Heart left ventricle (tissue), 16 donors: ENCODE data around the gene ADD2. TPM values are rescaled to one million over a fixed set of nuclear protein-coding genes. Genes with fewer than 3 reads are reported as not detected.

ENCODE experiments used
- ATAC-seq, 4 donors: fragments of 200-7000 bp; cut with Tn5 transposase; one replicate each; pipeline ENCODE4 v1.9.1; 2020 to 2022; ENCODE audit warnings: moderate library complexity in 4 of 4, mild to moderate bottlenecking in 3 of 4, moderate number of reproducible peaks in 1 of 4
- DNase-seq, 5 donors: peaks; one replicate each; pipeline ENCODE4 v3.0.0-alpha.2; 2020
- H3K27ac ChIP-seq, 12 donors: fragments of 200-600 bp; sonication (generic) in 4 of 12; one replicate each; pipeline versions ENCODE4 v1.5.0 to v1.8.0; 2016 to 2022; ENCODE audit warnings: mild to moderate bottlenecking in 2 of 12
- H3K27me3 ChIP-seq, 9 donors: fragments of 200-600 bp; sonication (generic) in 2 of 9; one replicate each; pipeline versions ENCODE4 v1.5.1 to v1.8.0; 2016 to 2022; ENCODE audit warnings: mild to moderate bottlenecking in 3 of 9
- H3K36me3 ChIP-seq, 9 donors: fragments of 200-600 bp; sonication (generic) in 2 of 9; one replicate each; pipeline versions ENCODE4 v1.5.0 to v1.8.0; 2018 to 2022; ENCODE audit warnings: mild to moderate bottlenecking in 2 of 9
- H3K4me1 ChIP-seq, 12 donors: fragments of 200-600 bp; sonication (generic) in 4 of 12; one replicate each; pipeline versions ENCODE4 v1.5.0 to v1.8.0; 2016 to 2022; ENCODE audit warnings: mild to moderate bottlenecking in 3 of 12
- H3K4me3 ChIP-seq, 12 donors: fragments of 200-600 bp; sonication (generic) in 4 of 12; one replicate each; pipeline versions ENCODE4 v1.5.0 to v1.8.0; 2017 to 2022; ENCODE audit warnings: mild to moderate bottlenecking in 9 of 12, moderate library complexity in 4 of 12
- H3K9me3 ChIP-seq, 12 donors: fragments of 200-600 bp; sonication (generic) in 4 of 12; one replicate each; pipeline versions ENCODE4 v1.5.0 to v1.8.0; 2016 to 2022; ENCODE audit warnings: mild to moderate bottlenecking in 1 of 12
- POLR2A ChIP-seq, 2 donors: fragments of 450-650 bp; IDR thresholded peaks; one replicate each; pipeline ENCODE4 v1.6.1; 2017; ENCODE audit warnings: antibody characterized with exemption in 2 of 2, mild to moderate bottlenecking in 2 of 2, moderate library complexity in 2 of 2
- WGBS, 4 donors: extraction: QIAGEN DNeasy Blood & Tissue Kit in 2 of 4; methylation state at CpG; one replicate each; pipeline versions ENCODE4 v1.1.5 to v1.1.7; 2013 to 2018; 5-methylcytosine and 5-hydroxymethylcytosine counted together
- intact Hi-C, 10 donors: fragments of 100-400 bp; cut with DNase I; formaldehyde crosslinking; loops; one replicate each; pipeline versions ENCODE4 v1.11.1 to v1.14.2; 2022
- polyA plus RNA-seq, 2 donors: library from polyadenylated mRNA; stranded (reverse); fragments of 200-250 nt; gene quantifications; one replicate each; pipeline ENCODE4 v1.2.3, GENCODE V29; 2013
- total RNA-seq, 9 donors: library from RNA; depleted of rRNA in 2 of 9; stranded (reverse); fragments of >200 nt in 2 of 9; fragmentation: NEBNext Ultra II Directional in 3 of 9; extraction: Animal tissue kit (Norgen Biotek cat#: 25700) in 3 of 9; gene quantifications; one replicate each; pipeline versions ENCODE4 v1.1.0 to v1.2.4, GENCODE V29; 2016 to 2023
- TF ChIP-seq, protein P1 (sequence below), 12 donors: fragments of 200-600 bp; sonication (generic) in 4 of 12; IDR thresholded peaks; one replicate each; pipeline versions ENCODE4 v1.5.0 to v1.8.0; 2018 to 2022; ENCODE audit warnings: antibody characterized with exemption in 12 of 12, mild to moderate bottlenecking in 5 of 12
- donor health status: ischemic (EF 13 %, LVEDD 7.1; RV severe dilation, severe dysfunction).
- donor health status: healthy with polysubstance abuse.
- donor health status: DM: no; HTN: yes; CAD: no.
- donor health status: DM: no; HTN: no; CAD: no.
- donor health status: ischemic (EF 25% LVEDD 6.9; RV normal size, moderate dysfunction).
- donor health status: ischemic (EF 25% LVEDD 5.7; RV mildly dilated, moderate dysfunction).
- donor health status: healthy.
- donor health status: DM: yes; HTN: yes; CAD: no.
- donor health status: ischemic (EF 35%, LVEDD 5.7; RV mildly dilated, moderate dysfunction).
- donor health status: nonischemic (EF 11% LVEDD 7.7; RV severe dilation, severe dysfunction).
- donor health status: DM: yes; HTN: yes; CAD: no.
- donor health status: PGD.
- donor health status: ischemic (EF 29% LVEDD 5.4; RV normal size, mild dysfunction).
- donor health status: nonischemic (EF 23%, LVEDD 6.1; RV moderate dilation, normal function).

The ADD2 gene
- total and polyA plus RNA-seq, 11 donors: 0.49 to 7.3 (median 3.0) TPM

DNA sequence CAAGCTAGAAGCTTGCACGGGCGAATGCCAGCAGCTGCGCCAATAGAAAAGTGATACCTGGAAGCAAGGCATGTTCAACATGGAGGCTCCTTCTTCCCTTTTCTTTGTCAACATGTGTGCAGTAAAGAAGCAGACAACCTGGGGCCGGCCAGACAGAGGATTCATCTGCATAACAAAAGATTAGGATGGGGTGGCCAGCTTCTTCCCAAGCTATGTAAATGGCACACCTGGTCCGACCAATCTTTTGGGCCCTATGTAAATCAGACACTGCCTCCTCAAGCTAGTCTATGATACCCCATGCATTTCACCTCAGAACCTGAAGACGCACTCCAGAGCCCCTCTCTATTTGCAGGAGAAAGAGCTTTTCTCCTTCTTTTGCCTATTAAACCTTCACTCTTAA, 148.0 kb downstream of the ADD2 start:
- no peak overlapping the region for H3K27ac ChIP-seq
- H3K4me1 ChIP-seq: peaks cover 0 to 4% (median 0%) of the 10 kb centered on the region in 12 donors
- TF ChIP-seq POLR2A (IDR thresholded peaks at IDR 0.05): no peak
- TF ChIP-seq, protein P1, sequence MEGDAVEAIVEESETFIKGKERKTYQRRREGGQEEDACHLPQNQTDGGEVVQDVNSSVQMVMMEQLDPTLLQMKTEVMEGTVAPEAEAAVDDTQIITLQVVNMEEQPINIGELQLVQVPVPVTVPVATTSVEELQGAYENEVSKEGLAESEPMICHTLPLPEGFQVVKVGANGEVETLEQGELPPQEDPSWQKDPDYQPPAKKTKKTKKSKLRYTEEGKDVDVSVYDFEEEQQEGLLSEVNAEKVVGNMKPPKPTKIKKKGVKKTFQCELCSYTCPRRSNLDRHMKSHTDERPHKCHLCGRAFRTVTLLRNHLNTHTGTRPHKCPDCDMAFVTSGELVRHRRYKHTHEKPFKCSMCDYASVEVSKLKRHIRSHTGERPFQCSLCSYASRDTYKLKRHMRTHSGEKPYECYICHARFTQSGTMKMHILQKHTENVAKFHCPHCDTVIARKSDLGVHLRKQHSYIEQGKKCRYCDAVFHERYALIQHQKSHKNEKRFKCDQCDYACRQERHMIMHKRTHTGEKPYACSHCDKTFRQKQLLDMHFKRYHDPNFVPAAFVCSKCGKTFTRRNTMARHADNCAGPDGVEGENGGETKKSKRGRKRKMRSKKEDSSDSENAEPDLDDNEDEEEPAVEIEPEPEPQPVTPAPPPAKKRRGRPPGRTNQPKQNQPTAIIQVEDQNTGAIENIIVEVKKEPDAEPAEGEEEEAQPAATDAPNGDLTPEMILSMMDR (IDR thresholded peaks at IDR 0.05): no peak
- WGBS, 4 donors: 73 to 88% (median 84%) methylated on average over 6 of the region's 6 CpGs
- peaks cover 0 to 21% (median 0%) of the 10 kb centered on the region in 9 donors for H3K27me3 ChIP-seq
- DNase-seq (no peak), ATAC-seq (no peak)
- no peaks in the 10 kb centered on the region for H3K36me3 ChIP-seq
- no peak overlapping the region for H3K4me3 ChIP-seq
- H3K9me3 ChIP-seq: no peaks in the 10 kb centered on the region
- intact Hi-C loops: loop anchor here in 1 of 10 donors (5.0 kb wide), 1 partner anchor 318 kb away; the partner anchor contains the start of gene FAM136A

- H3K4me1 ChIP-seq: peaks cover 0 to 4% (median 0%) of the 10 kb centered on the region in 12 donors
- no peak for ATAC-seq
- H3K27me3 ChIP-seq: peaks cover 0 to 21% (median 0%) of the 10 kb centered on the region in 9 donors
- H3K9me3 ChIP-seq: no peaks in the 10 kb centered on the region
- 69 to 77% (median 72%) methylated on average over 3 of the region's 3 CpGs for WGBS, 4 donors
- H3K36me3 ChIP-seq: no peaks in the 10 kb centered on the region
- no peak for TF ChIP-seq POLR2A (IDR thresholded peaks at IDR 0.05)
- TF ChIP-seq, protein P1 (IDR thresholded peaks at IDR 0.05): no peak
- H3K27ac ChIP-seq: no peak overlapping the region
- no peak overlapping the region for H3K4me3 ChIP-seq
- no peak for DNase-seq
- intact Hi-C loops: loop anchor here in 4 of 10 donors (5.0 to 10.0 kb wide), 4 partner anchors 62 to 317 kb away; partner anchors contain the start of genes FAM136A (in 1 of the 4) and TGFA (in 1 of the 4)
Measured at GRCh38 chr2:70619167-70619566, 148.8 kb downstream of the ADD2 start.

GRCh38 chr2:70616168-70616694, 151.8 kb downstream of the ADD2 start:
- ATAC-seq (no peak), DNase-seq (no peak)
- no peaks in the 10 kb centered on the region for H3K36me3 ChIP-seq
- no peak overlapping the region for H3K27ac ChIP-seq
- 83 to 89% (median 86%) methylated on average over 4 to 6 of the region's 6 CpGs for WGBS, 4 donors
- no peak for TF ChIP-seq POLR2A (IDR thresholded peaks at IDR 0.05)
- intact Hi-C loops: loop anchor here in 8 of 10 donors (2.0 to 10.0 kb wide), 8 partner anchors 59 to 314 kb away; partner anchors contain the start of genes TGFA (in 2 of the 8) and FAM136A (in 1 of the 8)
- peaks cover 0 to 4% (median 0%) of the 10 kb centered on the region in 12 donors for H3K4me1 ChIP-seq
- H3K4me3 ChIP-seq: no peak overlapping the region
- H3K9me3 ChIP-seq: no peaks in the 10 kb centered on the region
- H3K27me3 ChIP-seq: peaks cover 0 to 16% (median 0%) of the 10 kb centered on the region in 9 donors

DNA sequence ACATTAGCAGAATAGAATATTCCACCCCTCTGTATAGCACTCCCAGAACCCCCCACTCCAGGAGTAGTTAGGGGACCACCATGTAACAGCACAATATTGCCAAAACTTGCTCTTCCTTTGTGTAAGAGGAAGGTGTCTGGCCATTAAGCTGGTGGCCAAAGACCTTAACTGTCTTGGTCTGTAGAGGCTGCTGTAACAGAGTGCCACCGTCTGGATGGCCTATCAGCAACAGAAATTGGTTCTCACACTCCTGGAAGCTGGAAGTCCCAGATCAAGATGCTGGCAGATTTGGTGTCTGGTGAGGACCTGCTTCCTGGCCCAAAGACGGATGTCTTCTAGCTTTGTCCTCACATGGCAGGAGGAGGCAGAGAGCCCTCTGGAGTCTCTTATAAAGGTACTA, 152.8 kb downstream of the ADD2 start:
- DNase-seq (no peak), ATAC-seq (no peak)
- Histone ChIP-seq H3K27ac (no peak overlapping the region), H3K4me1 (peaks cover 0 to 4% (median 0%) of the 10 kb centered on the region in 12 donors), H3K9me3 (no peaks in the 10 kb centered on the region), H3K4me3 (no peak overlapping the region), H3K36me3 (no peaks in the 10 kb centered on the region), H3K27me3 (peaks cover 0 to 16% (median 0%) of the 10 kb centered on the region in 9 donors)
- no peak for TF ChIP-seq POLR2A (IDR thresholded peaks at IDR 0.05)
- TF ChIP-seq, protein P1 (IDR thresholded peaks at IDR 0.05): no peak
- intact Hi-C loops: loop anchor here in 4 of 10 donors (5.0 to 10.0 kb wide), 4 partner anchors 58 to 313 kb away; partner anchors contain the start of genes FAM136A (in 1 of the 4) and TGFA (in 1 of the 4)
- WGBS, 4 donors: 49 to 69% (median 60%) methylated on average over 2 of the region's 2 CpGs
